H54 (cell line): ENCODE measurements around the gene YBEY.
"Not testable (repeated sequence)": the region's sequence is repeated elsewhere in the genome, so short reads cannot be mapped to it uniquely, and the experiment has no call there.

ENCODE experiments used
- DNase-seq: peaks from one replicate; pipeline ENCODE4 v3.0.0; 2011; ENCODE audit warnings: low spot score, mixed read lengths; ENCODE audit not compliant: insufficient read length
- FAIRE-seq: peaks from 3 replicates; lab custom pipeline; 2011; peaks lifted over from hg19 to GRCh38; lab: Jason Lieb, UNC
- POLR2A ChIP-seq: IDR thresholded peaks from 2 replicates; pipeline ENCODE4 v1.6.1; 2011; ENCODE audit warnings: low read depth, mild to moderate bottlenecking, low read length

YBEY gene

GRCh38 chr21:46285761-46286647 lies at the start of gene YBEY:
Gene YBEY (plus strand): TSS chr21:46286342. CDS start chr21:46286914, 572 bp downstream.
- no peak for FAIRE-seq
- TF ChIP-seq POLR2A = peak; percentile 91
- peak; percentile 94 for DNase-seq

- DNase-seq (no peak), FAIRE-seq (no peak)
- TF ChIP-seq POLR2A = no peak
These were observed 48.7 kb upstream of the YBEY start for GRCh38 chr21:46237474-46237873.

GRCh38 chr21:46239817-46240325 lies 46.3 kb upstream of the YBEY start:
- DNase-seq (no peak), FAIRE-seq (no peak)
- no peak for TF ChIP-seq POLR2A

GRCh38 chr21:46241577-46241976 lies 44.6 kb upstream of the YBEY start:
- not testable (repeated sequence) for FAIRE-seq

GRCh38 chr21:46243325-46243724 lies 42.8 kb upstream of the YBEY start:
- FAIRE-seq = no peak
- DNase-seq = no peak
- no peak for TF ChIP-seq POLR2A

More at GRCh38 chr21:46241577-46241976, 44.6 kb upstream of the YBEY start:
- not testable (repeated sequence) for DNase-seq

GRCh38 chr21:46243960-46244361 lies 42.2 kb upstream of the YBEY start:
- DNase-seq (no peak), FAIRE-seq (no peak)
- TF ChIP-seq POLR2A = no peak

GRCh38 chr21:46244602-46245001 lies 41.5 kb upstream of the YBEY start:
- no peak for TF ChIP-seq POLR2A
- DNase-seq (no peak), FAIRE-seq (no peak)

- no peak for FAIRE-seq
These were observed 40.8 kb upstream of the YBEY start for GRCh38 chr21:46245213-46245915.

GRCh38 chr21:46246345-46246744 lies 39.8 kb upstream of the YBEY start:
- DNase-seq (no peak), FAIRE-seq (no peak)

More at GRCh38 chr21:46245213-46245915, 40.8 kb upstream of the YBEY start:
- no peak for TF ChIP-seq POLR2A
- no peak for DNase-seq

GRCh38 chr21:46247699-46248421 lies 38.3 kb upstream of the YBEY start:
- FAIRE-seq = no peak
- TF ChIP-seq POLR2A = no peak
- no peak for DNase-seq

More at GRCh38 chr21:46246345-46246744, 39.8 kb upstream of the YBEY start:
- no peak for TF ChIP-seq POLR2A

- no peak for TF ChIP-seq POLR2A
These were observed 37.7 kb upstream of the YBEY start for GRCh38 chr21:46248422-46248782.

GRCh38 chr21:46248827-46249226 lies 37.3 kb upstream of the YBEY start:
- FAIRE-seq (no peak), DNase-seq (no peak)
- no peak for TF ChIP-seq POLR2A

More at GRCh38 chr21:46248422-46248782, 37.7 kb upstream of the YBEY start:
- no peak for DNase-seq
- FAIRE-seq = no peak

- FAIRE-seq = no peak
- no peak for TF ChIP-seq POLR2A
- no peak for DNase-seq
These were observed 35.9 kb upstream of the YBEY start for GRCh38 chr21:46250146-46250725.
